ENCODE results near the gene GRIFIN.

The GRIFIN gene

GRCh38 chr7:2493205-2494164 is 17.3 kb upstream of the GRIFIN start:
- ChIA-PET POLR2A (no interaction called here), CTCF (interaction anchor here (0.9 to 1.7 kb wide), 3 partner anchors 15 to 25 kb away, joined by 3 to 6 read pairs (median 4); no protein-coding TSS in a partner anchor)
- no peak overlapping the region for H3K4me3 ChIP-seq (ENCODE audit: low read depth, low read length)
- no peak for DNase-seq (ENCODE audit: low read depth, low spot score)
- TF ChIP-seq CTCF (IDR thresholded peaks at IDR 0.05; ENCODE audit: insufficient read depth, low read length, missing control alignments) = no peak

GRCh38 chr7:2492038-2492437 is 15.8 kb upstream of the GRIFIN start:
- ChIA-PET CTCF (interaction anchor here (1.7 kb wide), 1 partner anchor 14 kb away, joined by 6 read pairs; no protein-coding TSS in a partner anchor), POLR2A (no interaction called here)
- no peak for DNase-seq (ENCODE audit: low read depth, low spot score)
- H3K4me3 ChIP-seq (ENCODE audit: low read depth, low read length) = no peak overlapping the region
- no peak for TF ChIP-seq CTCF (IDR thresholded peaks at IDR 0.05; ENCODE audit: insufficient read depth, low read length, missing control alignments)

- CTCF ChIA-PET = interaction anchor here (1.0 kb wide), 1 partner anchor 10 kb away, joined by 3 read pairs; no protein-coding TSS in a partner anchor
- POLR2A ChIA-PET = no interaction called here
Observed at GRCh38 chr7:2490181-2490651, 14.0 kb upstream of the GRIFIN start.

GRCh38 chr7:2488681-2489080 is 12.5 kb upstream of the GRIFIN start:
- DNase-seq (ENCODE audit: low read depth, low spot score) = no peak
- POLR2A ChIA-PET = no interaction called here

More at GRCh38 chr7:2490181-2490651, 14.0 kb upstream of the GRIFIN start:
- DNase-seq (ENCODE audit: low read depth, low spot score) = no peak
- TF ChIP-seq CTCF (IDR thresholded peaks at IDR 0.05; ENCODE audit: insufficient read depth, low read length, missing control alignments) = no peak
- H3K4me3 ChIP-seq (ENCODE audit: low read depth, low read length) = no peak overlapping the region

DNA sequence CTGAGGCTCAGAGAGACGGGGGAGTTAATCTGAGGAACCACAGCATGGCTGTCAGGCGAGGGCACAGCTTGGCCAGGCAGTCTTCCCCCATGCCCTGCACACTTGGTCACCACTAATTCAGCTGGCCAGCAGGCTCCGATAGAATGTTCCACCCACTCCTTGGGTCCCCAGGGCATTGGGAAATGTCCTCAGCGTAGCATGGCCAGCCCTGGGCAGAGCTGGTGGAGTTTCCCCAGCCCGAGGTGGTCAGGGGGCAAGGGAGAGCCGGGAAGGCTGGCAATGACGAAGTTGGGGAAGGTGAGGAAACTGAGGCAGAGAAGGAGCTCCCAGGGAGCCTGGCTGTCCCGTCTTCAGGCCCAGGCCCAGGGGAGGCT is 12.1 kb upstream of the GRIFIN start:
- no peak for TF ChIP-seq CTCF (IDR thresholded peaks at IDR 0.05; ENCODE audit: insufficient read depth, low read length, missing control alignments)
- ChIA-PET CTCF (interaction anchor here (0.7 to 2.2 kb wide), 6 partner anchors 10 to 192 kb away, joined by 3 to 10 read pairs (median 4); no protein-coding TSS in a partner anchor), POLR2A (no interaction called here)
- DNase-seq (ENCODE audit: low read depth, low spot score) = no peak
- no peak overlapping the region for H3K4me3 ChIP-seq (ENCODE audit: low read depth, low read length)

More at GRCh38 chr7:2488681-2489080, 12.5 kb upstream of the GRIFIN start:
- no peak for TF ChIP-seq CTCF (IDR thresholded peaks at IDR 0.05; ENCODE audit: insufficient read depth, low read length, missing control alignments)
- H3K4me3 ChIP-seq (ENCODE audit: low read depth, low read length) = no peak overlapping the region
- CTCF ChIA-PET = interaction anchor here (0.8 to 2.2 kb wide), 5 partner anchors 10 to 191 kb away, joined by 3 to 10 read pairs (median 4); no protein-coding TSS in a partner anchor
